GM12878 (cell line): ENCODE measurements around the gene NCBP3.

Experiments used
- CREB1 ChIP-seq: IDR thresholded peaks from 2 replicates; pipeline ENCODE4 v1.6.1; 2012; ENCODE audit warnings: low read depth, mild to moderate bottlenecking, inconsistent platforms
- CTCF ChIP-seq, 3 experiments: IDR thresholded peaks in 2 of 3; conservative IDR thresholded peaks in 1 of 3; 2 replicates each; pipeline ENCODE4 v1.5.1; 2011; ENCODE audit warnings: low read depth in 3 of 3, low read length in 3 of 3, mild to moderate bottlenecking in 3 of 3, control low read depth in 2 of 3, moderate library complexity in 2 of 3, inconsistent platforms in 1 of 3, mixed read lengths in 1 of 3; ENCODE audit not compliant: control insufficient read depth in 2 of 3, insufficient read depth in 1 of 3; ENCODE audit errors: extremely low read depth in 1 of 3
- EZH2 ChIP-seq: IDR thresholded peaks from 2 replicates; pipeline ENCODE4 v1.6.1; 2012; ENCODE audit warnings: low read depth, mild to moderate bottlenecking, control low read depth, inconsistent platforms, low read length, borderline replicate concordance; ENCODE audit not compliant: control insufficient read depth
- GABPA ChIP-seq: IDR thresholded peaks from 2 replicates; pipeline ENCODE4 v1.6.1; 2014; ENCODE audit warnings: antibody characterized with exemption, low read depth, mild to moderate bottlenecking, inconsistent platforms
- MXI1 ChIP-seq: fragments of 150-350 bp; IDR thresholded peaks from 2 replicates; pipeline ENCODE4 v1.6.1; 2011; ENCODE audit warnings: low read depth, mild to moderate bottlenecking, inconsistent platforms, low read length, improper control_type of control experiment
- POLR2A ChIP-seq: IDR thresholded peaks from 2 replicates; pipeline ENCODE4 v1.6.1; 2011; ENCODE audit warnings: low read depth, mild to moderate bottlenecking, low read length

GRCh38 chr17:3809135-3809534 lies 36.9 kb downstream of the NCBP3 start:
- TF ChIP-seq CTCF (IDR thresholded peaks at IDR 0.05 in 2 of 3, conservative IDR thresholded peaks at IDR 0.05 in 1 of 3; ENCODE audit: control insufficient read depth in 2 of 3, extremely low read depth in 1 of 3, insufficient read depth in 1 of 3, low read depth in 3 of 3, low read length in 3 of 3) (no peak), CREB1 (no peak), POLR2A (no peak), EZH2 (no peak), GABPA (no peak), MXI1 (no peak)
